H1 (cell line): ENCODE data around the gene TSPAN2. TPM values are rescaled to one million over a fixed set of nuclear protein-coding genes. Genes with fewer than 3 reads are reported as not detected.

Experiments used
- CTCF ChIA-PET: fragments of 300-600 bp; sonication (Branson Sonifier 250); formaldehyde crosslinking; loops from one replicate; lab custom pipeline; 2021; ENCODE audit not compliant: partially characterized antibody; lab: Charles Lee
- POLR2A ChIA-PET: fragments of 300-600 bp; sonication (Branson Sonifier 250); formaldehyde crosslinking; loops from one replicate; lab custom pipeline; 2021; ENCODE audit warnings: inconsistent platforms; ENCODE audit not compliant: partially characterized antibody; lab: Charles Lee
- DNase-seq, 2 experiments: peaks; one replicate each; pipeline versions ENCODE4 v3.0.0 to v3.0.0-alpha.2; 2010 to 2022; ENCODE audit warnings: low spot score in 2 of 2, low read depth in 1 of 2, mixed read lengths in 1 of 2
- FAIRE-seq: peaks from 2 replicates; lab custom pipeline; 2011; peaks lifted over from hg19 to GRCh38; lab: Jason Lieb, UNC
- H2AFZ ChIP-seq: 2 replicates; pipeline ENCODE4 v1.8.1; 2012; ENCODE audit warnings: low read length, inconsistent platforms
- H2AK5ac ChIP-seq: 2 replicates; pipeline ENCODE4 v1.6.1; 2013; ENCODE audit warnings: low read depth, low read length
- H2BK120ac ChIP-seq: replicated peaks from 2 replicates; pipeline ENCODE3; 2013; ENCODE audit warnings: low read depth, low read length, inconsistent platforms
- H2BK12ac ChIP-seq: 2 replicates; pipeline ENCODE4 v1.6.1; 2013; ENCODE audit warnings: low read depth, low read length
- H2BK15ac ChIP-seq: 2 replicates; pipeline ENCODE4 v1.6.1; 2013; ENCODE audit warnings: low read length
- H2BK20ac ChIP-seq: 2 replicates; pipeline ENCODE4 v1.6.1; 2013; ENCODE audit warnings: low read length
- H2BK5ac ChIP-seq: 2 replicates; pipeline ENCODE4 v1.6.1; 2013; ENCODE audit warnings: low read depth, low read length
- H3K14ac ChIP-seq: 2 replicates; pipeline ENCODE4 v1.6.1; 2013; ENCODE audit warnings: inconsistent platforms; ENCODE audit not compliant: insufficient read length
- H3K18ac ChIP-seq: 2 replicates; pipeline ENCODE4 v1.6.1; 2013; ENCODE audit warnings: low read length; ENCODE audit errors: extremely low read depth
- H3K23ac ChIP-seq: 2 replicates; pipeline ENCODE4 v1.6.1; 2013; ENCODE audit warnings: inconsistent platforms; ENCODE audit not compliant: insufficient read length
- H3K23me2 ChIP-seq: 2 replicates; pipeline ENCODE4 v1.6.1; 2013; ENCODE audit warnings: low read depth, low read length
- H3K27ac ChIP-seq: 2 replicates; pipeline ENCODE4 v1.6.1; 2011; ENCODE audit warnings: low read depth, low read length, inconsistent platforms
- H3K27me3 ChIP-seq, 4 experiments: replicated peaks in 1 of 4; 1 replicate in 1 of 4; 2 replicates in 3 of 4; pipeline versions ENCODE4 v1.6.1 to v1.8.1; 2011 to 2013; ENCODE audit warnings: low read length in 3 of 4, mild to moderate bottlenecking in 3 of 4, inconsistent platforms in 2 of 4, mixed read lengths in 2 of 4, moderate library complexity in 1 of 4; ENCODE audit not compliant: control insufficient read depth in 3 of 4, insufficient read depth in 3 of 4; ENCODE audit errors: extremely low read depth in 1 of 4
- H3K36me3 ChIP-seq, 4 experiments: 2 replicates each; pipeline versions ENCODE4 v1.6.1 to v1.8.1; 2011 to 2013; ENCODE audit warnings: mild to moderate bottlenecking in 4 of 4, low read length in 3 of 4, moderate library complexity in 2 of 4, control low read depth in 1 of 4, inconsistent platforms in 1 of 4; ENCODE audit not compliant: insufficient read depth in 4 of 4, control insufficient read depth in 2 of 4
- H3K4ac ChIP-seq: replicated peaks from 2 replicates; pipeline ENCODE3; 2013; ENCODE audit warnings: low read length, low read depth, mixed read lengths, inconsistent platforms; ENCODE audit not compliant: insufficient read length
- H3K4me1 ChIP-seq, 4 experiments: replicated peaks in 1 of 4; 1 replicate in 1 of 4; 2 replicates in 3 of 4; pipeline versions ENCODE4 v1.6.1 to v1.8.1; 2011 to 2013; ENCODE audit warnings: low read length in 3 of 4, inconsistent platforms in 2 of 4, mixed read lengths in 1 of 4; ENCODE audit not compliant: insufficient read depth in 4 of 4, control insufficient read depth in 3 of 4
- H3K4me2 ChIP-seq, 2 experiments: 2 replicates each; pipeline versions ENCODE4 v1.6.1 to v1.8.1; 2011 to 2013; ENCODE audit warnings: low read depth in 2 of 2, low read length in 2 of 2, control low read depth in 1 of 2, inconsistent platforms in 1 of 2, mild to moderate bottlenecking in 1 of 2; ENCODE audit not compliant: insufficient read depth in 1 of 2
- H3K4me3 ChIP-seq, 4 experiments: fragments of 200-600, 300-600 bp in 1 of 4; sonication (generic), shearing (Covaris generic), sonication (Bioruptor Twin) in 1 of 4; 2 replicates each; pipeline versions ENCODE4 v1.5.1 to v1.8.1; 2011 to 2016; ENCODE audit warnings: low read length in 4 of 4, low read depth in 3 of 4, control low read depth in 2 of 4, inconsistent platforms in 2 of 4, mild to moderate bottlenecking in 2 of 4, mixed read lengths in 1 of 4, moderate library complexity in 1 of 4; ENCODE audit not compliant: insufficient read depth in 2 of 4; ENCODE audit errors: extremely low read depth in 1 of 4
- H3K56ac ChIP-seq: replicated peaks from 2 replicates; pipeline ENCODE3; 2013; ENCODE audit warnings: low read depth, mild to moderate bottlenecking, mixed read lengths, low read length, inconsistent platforms; ENCODE audit not compliant: insufficient read length
- H3K79me1 ChIP-seq: 2 replicates; pipeline ENCODE4 v1.6.1; 2013; ENCODE audit warnings: low read depth, low read length, control low read depth
- H3K79me2 ChIP-seq, 2 experiments: 2 replicates each; pipeline versions ENCODE4 v1.6.1 to v1.8.1; 2012 to 2013; ENCODE audit warnings: low read length in 2 of 2, mild to moderate bottlenecking in 2 of 2, inconsistent platforms in 1 of 2; ENCODE audit not compliant: insufficient read depth in 2 of 2, control insufficient read depth in 1 of 2
- H3K9ac ChIP-seq, 4 experiments: replicated peaks in 1 of 4; 1 replicate in 1 of 4; 2 replicates in 3 of 4; pipeline versions ENCODE4 v1.6.1 to v1.8.1; 2011 to 2013; ENCODE audit warnings: low read depth in 3 of 4, low read length in 3 of 4, control low read depth in 2 of 4, mild to moderate bottlenecking in 2 of 4, moderate library complexity in 2 of 4, inconsistent platforms in 1 of 4; ENCODE audit errors: extremely low read depth in 1 of 4
- H3K9me3 ChIP-seq, 2 experiments: 2 replicates each; pipeline versions ENCODE4 v1.6.1 to v1.8.1; 2012 to 2013; ENCODE audit warnings: mild to moderate bottlenecking in 2 of 2, moderate library complexity in 2 of 2, control low read depth in 1 of 2, inconsistent platforms in 1 of 2, low read depth in 1 of 2, low read length in 1 of 2, mixed read lengths in 1 of 2; ENCODE audit not compliant: insufficient read depth in 2 of 2
- H4K20me1 ChIP-seq, 2 experiments: replicated peaks in 1 of 2; 2 replicates each; pipeline versions ENCODE3 to v1.8.1; 2011 to 2013; ENCODE audit warnings: inconsistent platforms in 2 of 2, low read length in 2 of 2, mild to moderate bottlenecking in 1 of 2; ENCODE audit not compliant: insufficient read depth in 2 of 2, control insufficient read depth in 1 of 2
- H4K5ac ChIP-seq: 2 replicates; pipeline ENCODE4 v1.6.1; 2013; ENCODE audit warnings: low read length, low read depth, mixed read lengths, inconsistent platforms; ENCODE audit not compliant: insufficient read length
- H4K8ac ChIP-seq: 2 replicates; pipeline ENCODE4 v1.8.0; 2013; ENCODE audit warnings: mild to moderate bottlenecking, moderate library complexity, low read length, inconsistent platforms; ENCODE audit not compliant: insufficient read depth; ENCODE audit errors: extremely low read depth
- H4K91ac ChIP-seq: replicated peaks from 2 replicates; pipeline ENCODE3; 2013; ENCODE audit warnings: low read length, mixed read lengths, inconsistent platforms; ENCODE audit not compliant: insufficient read length
- BRCA1 ChIP-seq: IDR thresholded peaks from 2 replicates; pipeline ENCODE4 v1.6.1; 2012; ENCODE audit warnings: low read depth, low read length, improper control_type of control experiment
- CEBPB ChIP-seq: IDR thresholded peaks from 2 replicates; pipeline ENCODE4 v1.6.1; 2012; ENCODE audit warnings: low read depth, low read length
- GTF2F1 ChIP-seq: IDR thresholded peaks from 2 replicates; pipeline ENCODE4 v1.6.1; 2012; ENCODE audit warnings: low read depth, low read length, improper control_type of control experiment, borderline replicate concordance
- JUN ChIP-seq: IDR thresholded peaks from 2 replicates; pipeline ENCODE4 v1.6.1; 2011; ENCODE audit warnings: low read depth, mild to moderate bottlenecking, improper control_type of control experiment, low read length
- KDM5A ChIP-seq: fragments of 200-600 bp; IDR thresholded peaks from 2 replicates; pipeline ENCODE4 v1.7.1; 2012; ENCODE audit warnings: mild to moderate bottlenecking, low read length, inconsistent platforms, mixed read lengths
- MAFK ChIP-seq: IDR thresholded peaks from 2 replicates; pipeline ENCODE4 v1.6.1; 2012; ENCODE audit warnings: low read depth, mild to moderate bottlenecking, improper control_type of control experiment, low read length
- MAX ChIP-seq: IDR thresholded peaks from 2 replicates; pipeline ENCODE4 v1.6.1; 2012; ENCODE audit warnings: inconsistent platforms
- RAD21 ChIP-seq, 2 experiments: IDR thresholded peaks in 1 of 2; conservative IDR thresholded peaks in 1 of 2; 2 replicates each; pipeline ENCODE4 v1.6.1; 2011; ENCODE audit warnings: low read depth in 2 of 2, low read length in 2 of 2, improper control_type of control experiment in 1 of 2, inconsistent platforms in 1 of 2, mild to moderate bottlenecking in 1 of 2, moderate library complexity in 1 of 2
- SUZ12 ChIP-seq: fragments of 200-600 bp; sonication (generic); IDR thresholded peaks from 2 replicates; pipeline ENCODE4 v1.6.1; 2012; ENCODE audit warnings: mild to moderate bottlenecking, inconsistent platforms, low read length, moderate library complexity, mixed read lengths
- TAF1 ChIP-seq: IDR thresholded peaks from 2 replicates; pipeline ENCODE4 v1.6.1; 2011; ENCODE audit warnings: mild to moderate bottlenecking, low read depth, low read length
- TEAD4 ChIP-seq: IDR thresholded peaks from 2 replicates; pipeline ENCODE4 v1.6.1; 2012; ENCODE audit warnings: low read depth, low read length, inconsistent platforms, mixed read lengths
- ZNF274 ChIP-seq: IDR thresholded peaks from 2 replicates; pipeline ENCODE4 v1.7.0; 2012; ENCODE audit warnings: low read length, borderline replicate concordance; ENCODE audit errors: extremely low read depth
- WGBS, 2 experiments: shearing (Covaris generic) in 1 of 2; methylation state at CpG; one replicate each; pipeline versions ENCODE4 v1.1.6 to v1.1.7; 2013 to 2015; ENCODE audit warnings: low lambda C conversion rate in 2 of 2, mixed read lengths in 2 of 2, inconsistent platforms in 1 of 2, low coverage in 1 of 2, missing lambda C conversion rate in 1 of 2; ENCODE audit not compliant: insufficient replicate concordance in 2 of 2, insufficient coverage in 1 of 2, insufficient read length in 1 of 2; ENCODE audit errors: extremely low coverage in 1 of 2, missing lambda C conversion rate in 1 of 2; 5-methylcytosine and 5-hydroxymethylcytosine counted together
- polyA plus RNA-seq, 7 experiments: library from polyadenylated mRNA; depleted of rRNA in 3 of 7; stranded (reverse) in 5 of 7; unstranded in 2 of 7; fragments of >200 nt in 5 of 7; fragments of 200-250 nt in 2 of 7; gene quantifications; 1 replicate in 5 of 7; 2 replicates in 1 of 7; 4 replicates in 1 of 7; pipeline versions ENCODE4 v1.2.1 to v1.2.3, GENCODE V29; 2011 to 2013; ENCODE audit warnings: missing spikeins in 2 of 7, mixed read lengths in 2 of 7
- total RNA-seq: library from RNA; stranded (reverse); fragmentation: NEBNext Ultra II Directional; extraction: Animal tissue kit (Norgen Biotek cat#: 25700); gene quantifications from 2 replicates; pipeline ENCODE4 v1.2.1, GENCODE V29; 2021

Gene TSPAN2
- total and polyA plus RNA-seq, 2 of the 8 experiments (the other 6 are each of a cell fraction or from before 2014, with no cell fraction given): 7.4 to 14.2 TPM

DNA sequence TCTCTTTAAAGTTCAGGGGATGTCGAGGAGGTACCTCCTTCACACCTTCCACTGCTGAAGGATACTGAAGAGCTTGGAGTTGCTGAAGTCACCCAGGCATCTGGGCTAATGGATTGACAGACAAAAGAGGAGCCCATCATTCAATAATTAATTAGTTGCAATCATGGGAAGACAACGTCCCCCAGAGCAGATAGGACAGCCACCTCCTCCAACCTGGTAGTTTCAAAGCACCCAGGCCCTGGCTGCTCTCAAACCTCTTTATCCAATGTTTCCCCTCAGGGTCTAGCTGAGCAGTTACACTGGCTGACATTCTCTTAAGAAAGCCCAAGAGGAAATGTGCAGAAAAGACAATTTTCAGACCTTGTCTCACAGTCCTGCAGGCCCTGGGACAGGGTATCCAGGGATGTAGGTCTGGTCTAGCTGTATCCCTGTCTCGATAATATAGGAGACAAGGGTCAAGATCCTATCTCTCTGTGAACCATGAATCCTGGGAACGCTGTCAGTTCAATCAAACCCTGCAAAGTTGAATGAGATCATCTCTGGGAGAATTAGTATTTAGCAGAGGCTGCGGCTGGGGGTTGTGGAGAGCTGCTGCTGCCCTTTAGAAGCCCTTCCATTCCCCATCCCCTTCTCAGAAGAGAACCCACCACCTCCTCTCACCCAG, 1.1 kb downstream of the TSPAN2 start:
- no peak overlapping the region for H3K27ac ChIP-seq
- no peak overlapping the region for H2BK15ac ChIP-seq
- H2BK20ac ChIP-seq: no peak overlapping the region
- no peaks in the 10 kb centered on the region; a peak in 1 of 4 replicates for H3K79me2 ChIP-seq
- H4K8ac ChIP-seq: no peak overlapping the region
- H3K18ac ChIP-seq: no peak overlapping the region
- no peak overlapping the region for H3K4ac ChIP-seq
- H3K4me1 ChIP-seq: peaks cover 4 to 14% (median 7%) of the 10 kb centered on the region in 4 experiments; a peak in 5 of 7 replicates
- no peaks in the 10 kb centered on the region; a peak in 2 of 7 replicates for H3K27me3 ChIP-seq
- no peak for DNase-seq
- FAIRE-seq: no peak
- H4K5ac ChIP-seq: no peak overlapping the region
- peak overlapping the region in 1 of 4 experiments; percentile 72; a peak in 2 of 7 replicates for H3K9ac ChIP-seq
- H3K4me3 ChIP-seq: peak overlapping the region; percentile 48 to 100 (median 76); a peak in 6 of 8 replicates
- H4K91ac ChIP-seq: no peak overlapping the region
- no peak overlapping the region for H3K23ac ChIP-seq
- 91% methylated on average over 5 of the region's 5 CpGs; no CpG with 5 or more reads in 1 of the 2 experiments for WGBS, 2 experiments
- H4K20me1 ChIP-seq: no peaks in the 10 kb centered on the region
- H3K23me2 ChIP-seq: peaks cover 8% of the 10 kb centered on the region; the same call in 1 of the 2 replicates
- peak overlapping the region; percentile 75 to 95 for H3K4me2 ChIP-seq
- no peak overlapping the region for H2AFZ ChIP-seq
- no peak overlapping the region for H2AK5ac ChIP-seq
- CTCF ChIA-PET: interaction anchor here (0.6 to 5.1 kb wide), 8 partner anchors 10 to 35 kb away, joined by 3 to 24 read pairs (median 8); no protein-coding TSS in a partner anchor
- no peak overlapping the region for H3K14ac ChIP-seq
- H3K79me1 ChIP-seq: peaks cover 3% of the 10 kb centered on the region
- no peaks in the 10 kb centered on the region for H3K9me3 ChIP-seq
- no peak overlapping the region for H3K56ac ChIP-seq
- no peak overlapping the region for H2BK5ac ChIP-seq
- POLR2A ChIA-PET: interaction anchor here (1.0 to 5.0 kb wide), 3 partner anchors 8 to 32 kb away, joined by 3 to 29 read pairs (median 3); no protein-coding TSS in a partner anchor
- H2BK120ac ChIP-seq: no peak overlapping the region
- no peak overlapping the region for H2BK12ac ChIP-seq
- no peaks in the 10 kb centered on the region for H3K36me3 ChIP-seq
- TF ChIP-seq MAFK (no peak), KDM5A (no peak), CEBPB (no peak), GTF2F1 (no peak), SUZ12 (no peak), JUN (no peak), RAD21 (IDR thresholded peaks at IDR 0.05 in 1 of 2, conservative IDR thresholded peaks at IDR 0.05 in 1 of 2; ENCODE audit: low read depth in 2 of 2, low read length in 2 of 2) (no peak), TEAD4 (no peak), MAX (no peak), TAF1 (no peak), BRCA1 (no peak), ZNF274 (no peak)
